SU-DHL-6 (cell line): ENCODE data around the gene ATG3.

Experiments
- H2AFZ ChIP-seq: fragments of 200-600 bp; sonication (generic); 2 replicates; pipeline ENCODE4 v1.6.1; 2014; ENCODE audit warnings: low read depth, mild to moderate bottlenecking, moderate library complexity, mixed read lengths, antibody characterized with exemption, low read length; ENCODE audit not compliant: severe bottlenecking
- H3F3A ChIP-seq: fragments of 200-600 bp; shearing (Covaris generic); 2 replicates; pipeline ENCODE4 v1.6.0; 2016; ENCODE audit warnings: antibody characterized with exemption, mild to moderate bottlenecking; ENCODE audit not compliant: insufficient read depth
- H3K27ac ChIP-seq: fragments of 200-600 bp; sonication (generic); 2 replicates; pipeline ENCODE4 v1.5.1; 2016; ENCODE audit warnings: low read depth, mild to moderate bottlenecking, low read length, moderate library complexity, mixed read lengths
- H3K27me3 ChIP-seq: fragments of 200-600 bp; sonication (generic), shearing (Covaris generic); 2 replicates; pipeline ENCODE4 v1.6.0; 2014; ENCODE audit warnings: mild to moderate bottlenecking, low read length
- H3K36me3 ChIP-seq: fragments of 200-600 bp; sonication (generic); 2 replicates; pipeline ENCODE4 v1.6.1; 2014; ENCODE audit warnings: mild to moderate bottlenecking, low read length, mixed read lengths
- H3K4me2 ChIP-seq: fragments of 300-600, 200-600 bp; shearing (Covaris generic), sonication (generic); 2 replicates; pipeline ENCODE4 v1.6.0; 2014; ENCODE audit warnings: low read length, low read depth, mild to moderate bottlenecking; ENCODE audit not compliant: poor library complexity, severe bottlenecking
- H3K4me3 ChIP-seq: fragments of 200-600 bp; sonication (generic); 2 replicates; pipeline ENCODE4 v1.5.1; 2014; ENCODE audit warnings: antibody characterized with exemption, low read length, mild to moderate bottlenecking, mixed read lengths; ENCODE audit not compliant: insufficient read depth, poor library complexity, severe bottlenecking
- H3K79me2 ChIP-seq: fragments of 200-600 bp; sonication (generic); 2 replicates; pipeline ENCODE4 v1.6.1; 2014; ENCODE audit warnings: mild to moderate bottlenecking, low read length, moderate library complexity; ENCODE audit not compliant: insufficient read depth
- H3K9ac ChIP-seq: fragments of 200-600 bp; sonication (generic); 2 replicates; pipeline ENCODE4 v1.7.0; 2014; ENCODE audit warnings: mild to moderate bottlenecking, low read length
- H3K9me2 ChIP-seq: fragments of 200-600 bp; sonication (generic); replicated peaks from 2 replicates; pipeline ENCODE4 v1.6.1; 2014; ENCODE audit warnings: low read length; ENCODE audit not compliant: insufficient read depth
- H3K9me3 ChIP-seq: fragments of 200-600 bp; sonication (generic); 2 replicates; pipeline ENCODE4 v1.6.1; 2014; ENCODE audit warnings: low read length, mixed read lengths; ENCODE audit not compliant: insufficient read depth
- H4K20me1 ChIP-seq: fragments of 200-600 bp; sonication (generic); 2 replicates; pipeline ENCODE4 v1.6.1; 2014; ENCODE audit warnings: low read depth, mild to moderate bottlenecking, antibody characterized with exemption, low read length, moderate library complexity, mixed read lengths
- CTCF ChIP-seq: fragments of 200-600 bp; sonication (generic); IDR thresholded peaks from one replicate; pipeline ENCODE4 v1.5.1; 2017; ENCODE audit warnings: antibody characterized with exemption, mild to moderate bottlenecking, low read length, moderate library complexity; ENCODE audit not compliant: insufficient read depth, poor library complexity, severe bottlenecking
- EZH2phosphoT487 ChIP-seq: fragments of 200-600 bp; sonication (generic), shearing (Covaris generic); conservative IDR thresholded peaks from 2 replicates; pipeline ENCODE4 v1.6.1; 2018; ENCODE audit warnings: mild to moderate bottlenecking, antibody characterized with exemption, low read length, moderate library complexity, mixed read lengths

The ATG3 gene

GRCh38 chr3:112550859-112551258 is 10.9 kb downstream of the ATG3 start:
- H3K9me2 ChIP-seq: no peaks in the 10 kb centered on the region
- peaks cover 71% of the 10 kb centered on the region for H3K79me2 ChIP-seq
- no peak for TF ChIP-seq CTCF
- no peak overlapping the region for H3K9ac ChIP-seq
- H3K27ac ChIP-seq: no peak overlapping the region
- H3K4me2 ChIP-seq: no peak overlapping the region
- peaks cover 3% of the 10 kb centered on the region; the same call in 1 of the 2 replicates for H3F3A ChIP-seq
- peaks cover 51% of the 10 kb centered on the region; the same call in 1 of the 2 replicates for H3K36me3 ChIP-seq
- H3K9me3 ChIP-seq: no peaks in the 10 kb centered on the region
- H3K4me3 ChIP-seq: no peak overlapping the region
- peaks cover 3% of the 10 kb centered on the region; the same call in 1 of the 2 replicates for H4K20me1 ChIP-seq
- no peaks in the 10 kb centered on the region for H3K27me3 ChIP-seq
- H2AFZ ChIP-seq: no peak overlapping the region

- H3K36me3 ChIP-seq: peaks cover 67% of the 10 kb centered on the region
- H3K79me2 ChIP-seq: peaks cover 29% of the 10 kb centered on the region
- H3K4me2 ChIP-seq: no peak overlapping the region
Measured at GRCh38 chr3:112546216-112546759, 15.5 kb downstream of the ATG3 start.

GRCh38 chr3:112539825-112540650 is 21.7 kb downstream of the ATG3 start:
- Histone ChIP-seq H3K9me3 (no peaks in the 10 kb centered on the region), H3F3A (peaks cover 6% of the 10 kb centered on the region; the same call in 1 of the 2 replicates), H3K36me3 (peaks cover 58% of the 10 kb centered on the region), H3K27me3 (no peaks in the 10 kb centered on the region), H3K4me2 (no peak overlapping the region), H3K9me2 (no peaks in the 10 kb centered on the region), H3K27ac (no peak overlapping the region), H3K79me2 (no peaks in the 10 kb centered on the region), H3K9ac (no peak overlapping the region), H2AFZ (no peak overlapping the region), H3K4me3 (no peak overlapping the region), H4K20me1 (peaks cover 8% of the 10 kb centered on the region; the same call in 1 of the 2 replicates)
- TF ChIP-seq CTCF (no peak), EZH2phosphoT487 (no peak)

More at GRCh38 chr3:112546216-112546759, 15.5 kb downstream of the ATG3 start:
- Histone ChIP-seq H3F3A (no peaks in the 10 kb centered on the region), H3K9me3 (no peaks in the 10 kb centered on the region), H2AFZ (no peak overlapping the region), H3K9me2 (no peaks in the 10 kb centered on the region), H3K4me3 (no peak overlapping the region), H4K20me1 (0 out of 2 replicates have a peak, but pooled peaks cover 8% of the 10 kb centered on the region), H3K27ac (no peak overlapping the region), H3K27me3 (no peaks in the 10 kb centered on the region), H3K9ac (no peak overlapping the region)
- TF ChIP-seq CTCF (no peak), EZH2phosphoT487 (no peak)
